WERI-Rb-1 (cell line): ENCODE data around the gene RTF1.
"Not testable (repeated sequence)": the region's sequence is repeated elsewhere in the genome, so short reads cannot be mapped to it uniquely, and the experiment has no call there.

Experiments
- DNase-seq: peaks from one replicate; pipeline ENCODE4 v3.0.0-alpha.2; 2020
- H3K27ac ChIP-seq: fragments of 250-450 bp; sonication (Bioruptor Pico); 2 replicates; pipeline ENCODE4 v1.5.1; 2020; ENCODE audit warnings: mild to moderate bottlenecking, moderate library complexity
- H3K27me3 ChIP-seq: fragments of 250-450 bp; sonication (Bioruptor Pico); 2 replicates; pipeline ENCODE4 v1.5.1; 2021; ENCODE audit warnings: mild to moderate bottlenecking, low read depth, moderate library complexity; ENCODE audit not compliant: insufficient read depth, severe bottlenecking
- H3K36me3 ChIP-seq: fragments of 250-450 bp; sonication (Bioruptor Pico); 2 replicates; pipeline ENCODE4 v1.5.1; 2020; ENCODE audit warnings: mild to moderate bottlenecking, moderate library complexity
- H3K4me3 ChIP-seq: 2 replicates; pipeline ENCODE4 v1.5.1; 2011; ENCODE audit warnings: low read depth, mild to moderate bottlenecking, control low read depth, low read length
- H3K9me3 ChIP-seq: fragments of 250-450 bp; sonication (Bioruptor Pico); 2 replicates; pipeline ENCODE4 v1.5.1; 2021; ENCODE audit warnings: mild to moderate bottlenecking, moderate library complexity; ENCODE audit not compliant: severe bottlenecking
- CTCF ChIP-seq: IDR thresholded peaks from 2 replicates; pipeline ENCODE4 v1.5.1; 2011; ENCODE audit warnings: low read depth, mild to moderate bottlenecking, control low read depth, inconsistent platforms, low read length

RTF1 gene

GRCh38 chr15:41411441-41411840 lies 5.5 kb upstream of the RTF1 start:
- H3K4me3 ChIP-seq = no peak overlapping the region
- H3K27me3 ChIP-seq = no peaks in the 10 kb centered on the region
- no peaks in the 10 kb centered on the region for H3K9me3 ChIP-seq
- no peaks in the 10 kb centered on the region for H3K36me3 ChIP-seq
- TF ChIP-seq CTCF = no peak
- H3K27ac ChIP-seq = no peak overlapping the region
- no peak for DNase-seq

GRCh38 chr15:41416128-41416741 lies 660 bp upstream of the RTF1 start:
- H3K9me3 ChIP-seq = no peaks in the 10 kb centered on the region
- peak overlapping the region; percentile 92 for H3K4me3 ChIP-seq
- no peak for TF ChIP-seq CTCF
- H3K36me3 ChIP-seq = peaks cover 4% of the 10 kb centered on the region
- no peak for DNase-seq
- H3K27ac ChIP-seq = peak overlapping the region; percentile 86
- H3K27me3 ChIP-seq = no peaks in the 10 kb centered on the region

- Histone ChIP-seq H3K36me3 (peaks cover 4% of the 10 kb centered on the region), H3K4me3 (peak overlapping the region; percentile 92), H3K27ac (peak overlapping the region; percentile 86), H3K9me3 (no peaks in the 10 kb centered on the region), H3K27me3 (no peaks in the 10 kb centered on the region)
- no peak for TF ChIP-seq CTCF
- DNase-seq = no peak
Observed at GRCh38 chr15:41417418-41418195, 712 bp downstream of the RTF1 start.

GRCh38 chr15:41423979-41424659 lies 7.2 kb downstream of the RTF1 start:
- H3K4me3 ChIP-seq = no peak overlapping the region
- no peak for TF ChIP-seq CTCF
- H3K9me3 ChIP-seq = no peaks in the 10 kb centered on the region
- H3K27me3 ChIP-seq = no peaks in the 10 kb centered on the region
- H3K36me3 ChIP-seq = peaks cover 14% of the 10 kb centered on the region
- no peak overlapping the region for H3K27ac ChIP-seq
- no peak for DNase-seq

- H3K27me3 ChIP-seq = no peaks in the 10 kb centered on the region
- H3K27ac ChIP-seq = no peak overlapping the region
- no peak overlapping the region for H3K4me3 ChIP-seq
- no peak for TF ChIP-seq CTCF
- peaks cover 14% of the 10 kb centered on the region for H3K36me3 ChIP-seq
- no peaks in the 10 kb centered on the region for H3K9me3 ChIP-seq
- no peak for DNase-seq
Observed at GRCh38 chr15:41424809-41425208, 7.9 kb downstream of the RTF1 start.

- H3K27me3 ChIP-seq, H3K27ac ChIP-seq, H3K4me3 ChIP-seq, DNase-seq, H3K9me3 ChIP-seq: not testable (repeated sequence)
- H3K36me3 ChIP-seq = peaks cover 19% of the 10 kb centered on the region
Observed at GRCh38 chr15:41425907-41426306, 9.0 kb downstream of the RTF1 start.
